Neural cell (in vitro differentiated cells): Measurements from ENCODE around the gene AFF1. TPM values are rescaled to one million over a fixed set of nuclear protein-coding genes. Genes with fewer than 3 reads are reported as not detected.
"Not testable (repeated sequence)": the region's sequence is repeated elsewhere in the genome, so short reads cannot be mapped to it uniquely, and the experiment has no call there.

ENCODE experiments used
- H2AFZ ChIP-seq: fragments of 200-600, 300-800 bp; sonication (generic), shearing (Covaris generic); 2 replicates; pipeline ENCODE4 v1.6.0; 2014; ENCODE audit warnings: low read depth, mild to moderate bottlenecking, antibody characterized with exemption, low read length, moderate library complexity
- H3F3A ChIP-seq: fragments of 200-600 bp; shearing (Covaris generic); 2 replicates; pipeline ENCODE4 v1.6.1; 2016; ENCODE audit warnings: mild to moderate bottlenecking, moderate library complexity, mixed read lengths, antibody characterized with exemption, low read length; ENCODE audit not compliant: insufficient read depth, poor library complexity, severe bottlenecking
- H3K27ac ChIP-seq: fragments of 200-600, 300-800 bp; sonication (generic), shearing (Covaris generic); 2 replicates; pipeline ENCODE4 v1.5.1; 2014; ENCODE audit warnings: mild to moderate bottlenecking, low read length, moderate library complexity
- H3K27me3 ChIP-seq: fragments of 300-800, 200-600 bp; sonication (generic), shearing (Covaris generic); 2 replicates; pipeline ENCODE4 v1.6.0; 2014; ENCODE audit warnings: mild to moderate bottlenecking, low read depth, low read length, moderate library complexity; ENCODE audit not compliant: insufficient read depth
- H3K36me3 ChIP-seq: fragments of 300-800, 200-600 bp; sonication (generic), shearing (Covaris generic); 2 replicates; pipeline ENCODE4 v1.5.1; 2014; ENCODE audit warnings: mild to moderate bottlenecking, antibody characterized with exemption, low read length, moderate library complexity; ENCODE audit not compliant: insufficient read depth
- H3K4me2 ChIP-seq: fragments of 300-800, 200-600 bp; sonication (generic), shearing (Covaris generic); 2 replicates; pipeline ENCODE4 v1.6.0; 2014; ENCODE audit warnings: mild to moderate bottlenecking, low read length
- H3K4me3 ChIP-seq: fragments of 300-800, 200-600 bp; sonication (generic), shearing (Covaris generic); 2 replicates; pipeline ENCODE4 v1.5.1; 2014; ENCODE audit warnings: mild to moderate bottlenecking, low read length, moderate library complexity
- H3K79me2 ChIP-seq: fragments of 200-600 bp; shearing (Covaris generic); replicated peaks from 2 replicates; pipeline ENCODE4 v1.6.0; 2014; ENCODE audit warnings: mild to moderate bottlenecking, low read length, moderate library complexity; ENCODE audit not compliant: insufficient read depth
- H3K9ac ChIP-seq: fragments of 300-800, 200-600 bp; sonication (generic), shearing (Covaris generic); 2 replicates; pipeline ENCODE4 v1.6.1; 2016; ENCODE audit warnings: mild to moderate bottlenecking, low read length, mixed read lengths
- H3K9me2 ChIP-seq: fragments of 200-600 bp; shearing (Covaris generic); 2 replicates; pipeline ENCODE4 v1.6.1; 2016; ENCODE audit warnings: mild to moderate bottlenecking, low read length, mixed read lengths; ENCODE audit not compliant: insufficient read depth
- H3K9me3 ChIP-seq: fragments of 200-600, 300-800 bp; sonication (generic), shearing (Covaris generic); 2 replicates; pipeline ENCODE4 v1.6.1; 2016; ENCODE audit warnings: mild to moderate bottlenecking, mixed run types, low read length, moderate library complexity, mixed read lengths
- H4K20me1 ChIP-seq: fragments of 200-600 bp; shearing (Covaris generic); 2 replicates; pipeline ENCODE4 v1.6.1; 2016; ENCODE audit warnings: mild to moderate bottlenecking, mixed run types; ENCODE audit not compliant: insufficient read depth
- EP300 ChIP-seq: fragments of 450-650 bp; conservative IDR thresholded peaks from 2 replicates; pipeline ENCODE4 v1.6.1; 2014; ENCODE audit warnings: antibody characterized with exemption, mild to moderate bottlenecking, moderate library complexity; ENCODE audit not compliant: poor library complexity, severe bottlenecking
- EZH2 ChIP-seq: fragments of 200-600, 300-800 bp; shearing (Covaris generic), sonication (generic); IDR thresholded peaks from 2 replicates; pipeline ENCODE4 v1.6.1; 2014; ENCODE audit warnings: antibody characterized with exemption, low read length, borderline replicate concordance, mild to moderate bottlenecking; ENCODE audit not compliant: insufficient read depth, poor library complexity, severe bottlenecking
- MXI1 ChIP-seq: fragments of 450-650 bp; conservative IDR thresholded peaks from 2 replicates; pipeline ENCODE4 v1.6.1; 2014; ENCODE audit warnings: antibody characterized with exemption, mild to moderate bottlenecking; ENCODE audit not compliant: poor library complexity, severe bottlenecking
- POLR2AphosphoS5 ChIP-seq: IDR thresholded peaks from 2 replicates; pipeline ENCODE4 v1.6.1; 2012
- RAD21 ChIP-seq: fragments of 450-650 bp; conservative IDR thresholded peaks from 2 replicates; pipeline ENCODE4 v1.6.1; 2014; ENCODE audit warnings: antibody characterized with exemption, mild to moderate bottlenecking, moderate library complexity
- REST ChIP-seq: IDR thresholded peaks from 2 replicates; pipeline ENCODE4 v1.6.1; 2012; ENCODE audit warnings: borderline replicate concordance
- SMC3 ChIP-seq: fragments of 450-650 bp; conservative IDR thresholded peaks from 2 replicates; pipeline ENCODE4 v1.6.1; 2014; ENCODE audit warnings: antibody characterized with exemption, mild to moderate bottlenecking, moderate library complexity; ENCODE audit not compliant: poor library complexity
- TAF1 ChIP-seq: IDR thresholded peaks from 2 replicates; pipeline ENCODE4 v1.6.1; 2012; ENCODE audit warnings: low read depth
- polyA plus RNA-seq: library from polyadenylated mRNA; depleted of rRNA; stranded (reverse); fragments of >200 nt; gene quantifications from 2 replicates; pipeline ENCODE4 v1.2.3, GENCODE V29; 2014
- TF ChIP-seq, protein P1 (sequence below): fragments of 450-650 bp; IDR thresholded peaks from 2 replicates; pipeline ENCODE4 v1.5.1; 2014; ENCODE audit warnings: antibody characterized with exemption, mild to moderate bottlenecking, moderate library complexity; ENCODE audit not compliant: poor library complexity, severe bottlenecking

The AFF1 gene
- polyA plus RNA-seq, 1 donor from 2014 or later = 0.63 TPM

GRCh38 chr4:86994686-86995085 is 59.9 kb downstream of the AFF1 start:
- H3K9me2 ChIP-seq = no peaks in the 10 kb centered on the region
- no peak overlapping the region for H3K4me3 ChIP-seq
- no peaks in the 10 kb centered on the region for H3F3A ChIP-seq
- H3K9ac ChIP-seq = no peak overlapping the region
- no peaks in the 10 kb centered on the region for H4K20me1 ChIP-seq
- H3K27ac ChIP-seq = no peak overlapping the region
- H2AFZ ChIP-seq = no peak overlapping the region
- TF ChIP-seq MXI1 (no peak), RAD21 (no peak), SMC3 (no peak), EP300 (no peak), POLR2AphosphoS5 (no peak), REST (no peak), EZH2 (no peak), TAF1 (no peak)
- TF ChIP-seq, protein P1, sequence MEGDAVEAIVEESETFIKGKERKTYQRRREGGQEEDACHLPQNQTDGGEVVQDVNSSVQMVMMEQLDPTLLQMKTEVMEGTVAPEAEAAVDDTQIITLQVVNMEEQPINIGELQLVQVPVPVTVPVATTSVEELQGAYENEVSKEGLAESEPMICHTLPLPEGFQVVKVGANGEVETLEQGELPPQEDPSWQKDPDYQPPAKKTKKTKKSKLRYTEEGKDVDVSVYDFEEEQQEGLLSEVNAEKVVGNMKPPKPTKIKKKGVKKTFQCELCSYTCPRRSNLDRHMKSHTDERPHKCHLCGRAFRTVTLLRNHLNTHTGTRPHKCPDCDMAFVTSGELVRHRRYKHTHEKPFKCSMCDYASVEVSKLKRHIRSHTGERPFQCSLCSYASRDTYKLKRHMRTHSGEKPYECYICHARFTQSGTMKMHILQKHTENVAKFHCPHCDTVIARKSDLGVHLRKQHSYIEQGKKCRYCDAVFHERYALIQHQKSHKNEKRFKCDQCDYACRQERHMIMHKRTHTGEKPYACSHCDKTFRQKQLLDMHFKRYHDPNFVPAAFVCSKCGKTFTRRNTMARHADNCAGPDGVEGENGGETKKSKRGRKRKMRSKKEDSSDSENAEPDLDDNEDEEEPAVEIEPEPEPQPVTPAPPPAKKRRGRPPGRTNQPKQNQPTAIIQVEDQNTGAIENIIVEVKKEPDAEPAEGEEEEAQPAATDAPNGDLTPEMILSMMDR = no peak
- no peaks in the 10 kb centered on the region for H3K27me3 ChIP-seq
- no peak overlapping the region for H3K4me2 ChIP-seq
- no peaks in the 10 kb centered on the region for H3K36me3 ChIP-seq
- no peaks in the 10 kb centered on the region for H3K79me2 ChIP-seq
- no peaks in the 10 kb centered on the region for H3K9me3 ChIP-seq

DNA sequence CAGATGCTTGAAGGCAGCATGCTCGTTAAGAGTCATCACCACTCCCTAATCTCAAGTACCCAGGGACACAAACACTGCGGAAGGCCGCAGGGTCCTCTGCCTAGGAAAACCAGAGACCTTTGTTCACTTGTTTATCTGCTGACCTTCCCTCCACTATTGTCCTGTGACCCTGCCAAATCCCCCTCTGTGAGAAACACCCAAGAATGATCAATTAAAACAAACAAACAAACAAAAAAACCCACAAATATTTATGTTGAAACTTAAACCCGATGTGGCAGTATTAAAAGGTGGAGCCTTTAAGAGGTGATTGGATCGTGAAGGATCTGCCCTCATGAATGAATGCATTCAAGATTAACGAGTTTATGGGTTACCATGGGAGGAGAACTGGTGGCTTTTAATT is 61.7 kb downstream of the AFF1 start:
- not testable (repeated sequence) for H3K79me2 ChIP-seq

GRCh38 chr4:86999136-86999643 is 64.4 kb downstream of the AFF1 start:
- Histone ChIP-seq H3K79me2 (no peaks in the 10 kb centered on the region), H3K4me3 (no peak overlapping the region), H3K4me2 (no peak overlapping the region), H3K9ac (no peak overlapping the region), H3K36me3 (no peaks in the 10 kb centered on the region), H3K27ac (no peak overlapping the region), H3K9me3 (no peaks in the 10 kb centered on the region), H3K27me3 (no peaks in the 10 kb centered on the region), H2AFZ (no peak overlapping the region), H3K9me2 (peaks cover 4% of the 10 kb centered on the region), H3F3A (no peaks in the 10 kb centered on the region), H4K20me1 (no peaks in the 10 kb centered on the region)
- TF ChIP-seq EZH2 (no peak), REST (no peak), POLR2AphosphoS5 (no peak), SMC3 (no peak), EP300 (no peak), MXI1 (no peak), RAD21 (no peak), TAF1 (no peak)
- TF ChIP-seq, protein P1 = no peak

More for the DNA sequence above, 61.7 kb downstream of the AFF1 start:
- not testable (repeated sequence) for H2AFZ ChIP-seq, H3K4me2 ChIP-seq, H3K9me3 ChIP-seq, H3K36me3 ChIP-seq, H3F3A ChIP-seq, H4K20me1 ChIP-seq, H3K4me3 ChIP-seq, H3K27me3 ChIP-seq, H3K27ac ChIP-seq, H3K9ac ChIP-seq, H3K9me2 ChIP-seq
